ENCODE measurements around the gene ABCB10. TPM values are rescaled to one million over a fixed set of nuclear protein-coding genes. Genes with fewer than 3 reads are reported as not detected.
A peak's percentile ranks its signal among the peaks of the same experiment; 100 is the strongest.
"Not testable (repeated sequence)": the region's sequence is repeated elsewhere in the genome, so short reads cannot be mapped to it uniquely, and the experiment has no call there.

ABCB10 gene
- total RNA-seq, 2 experiments from 2014 or later = 9.8 to 11.0 TPM

- POLR2A ChIA-PET = interaction anchor here (0.7 kb wide), 1 partner anchor 402 kb away, joined by 3 read pairs; no protein-coding TSS in a partner anchor
- H3K27me3 Mint-ChIP-seq = no peaks in the 10 kb centered on the region
- Histone ChIP-seq H3K27ac (ENCODE audit: low read depth in 1 of 2, low read length in 2 of 2) (no peak overlapping the region), H3K9me3 (ENCODE audit: control insufficient read depth in 1 of 2, insufficient read depth in 1 of 2, low read length in 2 of 2) (no peaks in the 10 kb centered on the region), H3K36me3 (ENCODE audit: insufficient read depth, low read length) (peaks cover 68% of the 10 kb centered on the region), H3K4me3 (ENCODE audit: low read length) (no peak overlapping the region), H3K27me3 (ENCODE audit: control insufficient read depth in 1 of 2, insufficient read depth in 2 of 2, low read length in 2 of 2) (no peaks in the 10 kb centered on the region), H3K4me1 (ENCODE audit: insufficient read depth, low read length) (no peaks in the 10 kb centered on the region)
- H3K9me3 Mint-ChIP-seq = no peaks in the 10 kb centered on the region
- peaks cover 92% of the 10 kb centered on the region for H3K36me3 Mint-ChIP-seq (ENCODE audit: low read depth)
- ATAC-seq (ENCODE audit: poor library complexity) (no peak), DNase-seq (peak in 2 of 14 experiments; percentile 1 to 13)
- H3K4me1 Mint-ChIP-seq (ENCODE audit: low read depth) = peaks cover 10% of the 10 kb centered on the region
- H3K27ac Mint-ChIP-seq = no peak overlapping the region
- H3K4me3 Mint-ChIP-seq = no peak overlapping the region
- CTCF ChIA-PET = interaction anchor here (0.6 to 4.4 kb wide), 2 partner anchors 39 to 223 kb away, joined by 3 to 20 read pairs; no protein-coding TSS in a partner anchor
- intact Hi-C loops (cut with DNase I, micrococcal nuclease) = loop anchor here in 1 of 2 experiments (10.0 kb wide), 1 partner anchor 816 kb away; no protein-coding TSS in a partner anchor
- TF ChIP-seq CTCF (IDR thresholded peaks at IDR 0.05) = no peak
Measured at GRCh38 chr1:229480495-229480894, 78.0 kb downstream of the ABCB10 start.

- TF ChIP-seq CTCF (IDR thresholded peaks at IDR 0.05) = no peak
- DNase-seq = no peak
- no peaks in the 10 kb centered on the region for H3K27me3 ChIP-seq (ENCODE audit: control insufficient read depth in 1 of 2, insufficient read depth in 2 of 2, low read length in 2 of 2)
- Mint-ChIP-seq H3K4me1 (ENCODE audit: low read depth) (peaks cover 10% of the 10 kb centered on the region), H3K27me3 (no peaks in the 10 kb centered on the region), H3K4me3 (no peak overlapping the region), H3K27ac (no peak overlapping the region), H3K36me3 (ENCODE audit: low read depth) (peaks cover 92% of the 10 kb centered on the region), H3K9me3 (no peaks in the 10 kb centered on the region)
- ATAC-seq (ENCODE audit: poor library complexity) = no peak
- no peak overlapping the region for H3K4me3 ChIP-seq (ENCODE audit: low read length)
- ChIA-PET POLR2A (interaction anchor here (0.7 kb wide), 1 partner anchor 401 kb away, joined by 3 read pairs; no protein-coding TSS in a partner anchor), CTCF (interaction anchor here (0.6 to 4.4 kb wide), 2 partner anchors 38 to 222 kb away, joined by 3 to 20 read pairs; no protein-coding TSS in a partner anchor)
- no peaks in the 10 kb centered on the region for H3K4me1 ChIP-seq (ENCODE audit: insufficient read depth, low read length)
- H3K36me3 ChIP-seq (ENCODE audit: insufficient read depth, low read length) = peaks cover 69% of the 10 kb centered on the region
- intact Hi-C loops (cut with DNase I, micrococcal nuclease) = loop anchor here in 1 of 2 experiments (10.0 kb wide), 1 partner anchor 815 kb away; no protein-coding TSS in a partner anchor
- no peak overlapping the region for H3K27ac ChIP-seq (ENCODE audit: low read depth in 1 of 2, low read length in 2 of 2)
- H3K9me3 ChIP-seq (ENCODE audit: control insufficient read depth in 1 of 2, insufficient read depth in 1 of 2, low read length in 2 of 2) = no peaks in the 10 kb centered on the region
Measured at GRCh38 chr1:229479660-229480399, 78.7 kb downstream of the ABCB10 start.

DNA sequence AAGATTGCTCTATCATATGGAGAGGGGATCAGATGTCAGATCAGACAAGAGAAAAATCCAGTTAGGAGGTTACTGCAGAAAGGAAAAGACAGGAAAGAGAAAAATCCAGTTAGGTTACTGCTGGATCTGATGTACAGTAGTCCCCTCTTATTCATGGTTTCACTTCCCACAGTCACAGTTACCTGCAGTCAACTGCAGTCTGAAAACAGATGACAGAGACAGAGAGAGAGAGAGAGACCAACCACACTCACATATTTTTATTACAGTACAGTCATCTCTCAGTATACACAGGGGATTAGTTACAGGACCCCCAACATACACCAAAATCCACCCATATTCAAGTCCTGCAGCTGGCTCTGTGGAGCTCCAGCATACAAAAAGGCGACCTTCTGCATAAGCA, 79.7 kb downstream of the ABCB10 start:
- no peaks in the 10 kb centered on the region for H3K27me3 ChIP-seq (ENCODE audit: control insufficient read depth in 1 of 2, insufficient read depth in 2 of 2, low read length in 2 of 2)
- no peak overlapping the region for H3K4me3 ChIP-seq (ENCODE audit: low read length)
- H3K27ac ChIP-seq (ENCODE audit: low read depth in 1 of 2, low read length in 2 of 2) = no peak overlapping the region
- no peak overlapping the region for H3K4me3 Mint-ChIP-seq
- no peaks in the 10 kb centered on the region for H3K27me3 Mint-ChIP-seq
- ChIA-PET CTCF (no interaction called here), POLR2A (no interaction called here)
- peaks cover 10% of the 10 kb centered on the region for H3K4me1 Mint-ChIP-seq (ENCODE audit: low read depth)
- no peak for DNase-seq
- no peaks in the 10 kb centered on the region for H3K9me3 Mint-ChIP-seq
- TF ChIP-seq CTCF (IDR thresholded peaks at IDR 0.05) = no peak
- H3K27ac Mint-ChIP-seq = no peak overlapping the region
- no peaks in the 10 kb centered on the region for H3K4me1 ChIP-seq (ENCODE audit: insufficient read depth, low read length)
- no peaks in the 10 kb centered on the region for H3K9me3 ChIP-seq (ENCODE audit: control insufficient read depth in 1 of 2, insufficient read depth in 1 of 2, low read length in 2 of 2)
- peaks cover 95% of the 10 kb centered on the region for H3K36me3 Mint-ChIP-seq (ENCODE audit: low read depth)
- intact Hi-C loops (cut with DNase I, micrococcal nuclease) = no loop called here
- peaks cover 79% of the 10 kb centered on the region for H3K36me3 ChIP-seq (ENCODE audit: insufficient read depth, low read length)
- no peak for ATAC-seq (ENCODE audit: poor library complexity)

DNA sequence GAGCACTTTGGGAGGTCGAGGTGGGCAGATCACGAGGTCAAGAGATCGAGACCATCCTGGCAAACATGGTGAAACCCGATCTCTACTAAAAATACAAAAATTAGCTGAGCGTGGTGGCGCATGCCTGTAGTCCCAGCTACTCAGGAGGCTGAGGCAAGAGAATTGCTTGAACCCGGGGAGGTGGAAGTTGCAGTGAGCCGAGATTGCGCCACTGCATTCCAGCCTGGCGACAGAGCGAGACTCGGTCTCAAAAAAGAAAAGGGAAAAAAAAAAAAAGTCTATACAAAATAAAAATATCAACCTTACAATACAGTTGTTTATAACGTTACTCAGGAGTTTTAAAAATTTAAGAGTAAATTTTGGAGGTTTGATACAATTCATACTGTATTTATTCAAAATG, 82.6 kb downstream of the ABCB10 start:
- H3K4me1 ChIP-seq (ENCODE audit: insufficient read depth, low read length); ATAC-seq (ENCODE audit: poor library complexity); H3K27me3 Mint-ChIP-seq; H3K27me3 ChIP-seq (ENCODE audit: control insufficient read depth in 1 of 2, insufficient read depth in 2 of 2, low read length in 2 of 2); H3K27ac ChIP-seq (ENCODE audit: low read depth in 1 of 2, low read length in 2 of 2); intact Hi-C loops (cut with DNase I, micrococcal nuclease); H3K9me3 ChIP-seq (ENCODE audit: control insufficient read depth in 1 of 2, insufficient read depth in 1 of 2, low read length in 2 of 2); H3K4me1 Mint-ChIP-seq (ENCODE audit: low read depth); H3K27ac Mint-ChIP-seq; H3K4me3 Mint-ChIP-seq; DNase-seq; H3K9me3 Mint-ChIP-seq; H3K4me3 ChIP-seq (ENCODE audit: low read length): not testable (repeated sequence)
- ChIA-PET POLR2A (interaction anchor here (0.6 kb wide), 1 partner anchor 206 kb away, joined by 3 read pairs; no protein-coding TSS in a partner anchor), CTCF (interaction anchor here (0.8 kb wide), 1 partner anchor 8 kb away, joined by 3 read pairs; no protein-coding TSS in a partner anchor)
- H3K36me3 ChIP-seq (ENCODE audit: insufficient read depth, low read length) = peaks cover 74% of the 10 kb centered on the region
- peaks cover 92% of the 10 kb centered on the region for H3K36me3 Mint-ChIP-seq (ENCODE audit: low read depth)

All from CD4-positive, alpha-beta T cell (primary cell).